Keratinocyte (primary cell): ENCODE results near the gene RHBDF1. TPM values are rescaled to one million over a fixed set of nuclear protein-coding genes. Genes with fewer than 3 reads are reported as not detected.

Source experiments
- DNase-seq: peaks from one replicate; pipeline ENCODE4 v3.0.0-alpha.2; 2011; ENCODE audit warnings: low read depth, missing footprints, low spot score
- FAIRE-seq: peaks from 2 replicates; lab custom pipeline; 2011; peaks lifted over from hg19 to GRCh38; lab: Jason Lieb, UNC
- H2AFZ ChIP-seq: 2 replicates; pipeline ENCODE4 v1.6.0; 2012; ENCODE audit warnings: low read length, control low read depth, inconsistent platforms; ENCODE audit not compliant: control insufficient read depth
- H3K27ac ChIP-seq: 2 replicates; pipeline ENCODE4 v1.5.1; 2011; ENCODE audit warnings: low read length; ENCODE audit not compliant: control insufficient read depth, insufficient read depth
- H3K27me3 ChIP-seq: 3 replicates; pipeline ENCODE4 v1.6.0; 2011; ENCODE audit warnings: low read length; ENCODE audit not compliant: control insufficient read depth, insufficient read depth; ENCODE audit errors: extremely low read depth
- H3K36me3 ChIP-seq, 2 experiments: 2 replicates in 1 of 2; 3 replicates in 1 of 2; pipeline ENCODE4 v1.5.1; 2011; ENCODE audit warnings: low read length in 2 of 2, mild to moderate bottlenecking in 1 of 2; ENCODE audit not compliant: control insufficient read depth in 2 of 2, insufficient read depth in 2 of 2; ENCODE audit errors: extremely low read depth in 1 of 2
- H3K4me1 ChIP-seq: 3 replicates; pipeline ENCODE4 v1.5.1; 2011; ENCODE audit warnings: low read length; ENCODE audit not compliant: control insufficient read depth, insufficient read depth; ENCODE audit errors: extremely low read depth
- H3K4me2 ChIP-seq: 3 replicates; pipeline ENCODE4 v1.6.0; 2011; ENCODE audit warnings: low read depth, low read length; ENCODE audit not compliant: control insufficient read depth, insufficient read depth; ENCODE audit errors: extremely low read depth
- H3K4me3 ChIP-seq, 3 experiments: fragments of 200-600 bp in 1 of 3; sonication (generic) in 1 of 3; 2 replicates in 2 of 3; 3 replicates in 1 of 3; pipeline ENCODE4 v1.5.1; 2011 to 2016; ENCODE audit warnings: low read length in 3 of 3, mild to moderate bottlenecking in 3 of 3, control low read depth in 2 of 3, inconsistent platforms in 1 of 3, low read depth in 1 of 3, mixed read lengths in 1 of 3, mixed run types in 1 of 3, moderate library complexity in 1 of 3; ENCODE audit not compliant: control insufficient read depth in 2 of 3, insufficient read depth in 2 of 3; ENCODE audit errors: extremely low read depth in 1 of 3
- H3K79me2 ChIP-seq: 2 replicates; pipeline ENCODE4 v1.6.0; 2012; ENCODE audit warnings: low read length; ENCODE audit not compliant: control insufficient read depth, insufficient read depth
- H3K9ac ChIP-seq: 3 replicates; pipeline ENCODE4 v1.6.0; 2011; ENCODE audit warnings: low read length; ENCODE audit not compliant: control insufficient read depth, insufficient read depth; ENCODE audit errors: extremely low read depth
- H3K9me1 ChIP-seq: 3 replicates; pipeline ENCODE4 v1.6.0; 2011; ENCODE audit warnings: low read length; ENCODE audit not compliant: control insufficient read depth, insufficient read depth; ENCODE audit errors: extremely low read depth
- H3K9me3 ChIP-seq: 2 replicates; pipeline ENCODE4 v1.5.1; 2012; ENCODE audit warnings: low read depth, low read length; ENCODE audit not compliant: control insufficient read depth
- H4K20me1 ChIP-seq: 3 replicates; pipeline ENCODE4 v1.6.0; 2011; ENCODE audit warnings: low read length; ENCODE audit not compliant: control insufficient read depth, insufficient read depth; ENCODE audit errors: extremely low read depth
- EZH2 ChIP-seq: IDR thresholded peaks from one replicate; pipeline ENCODE4 v1.6.1; 2012; ENCODE audit warnings: inconsistent platforms, mild to moderate bottlenecking, low read length, moderate library complexity
- dilution Hi-C: fragments of 300-500 bp; cut with MboI; formaldehyde crosslinking; loops from one replicate; pipeline ENCODE4 v1.7.0; 2020; ENCODE audit warnings: low sequenced_read_pairs; ENCODE audit not compliant: extremely low pct_ligation_motif_present
- polyA plus RNA-seq, 5 experiments: library from polyadenylated mRNA; depleted of rRNA in 3 of 5; stranded (reverse) in 3 of 5; stranded (forward) in 1 of 5; unstranded in 1 of 5; fragments of >200 nt; gene quantifications; 1 replicate in 1 of 5; 2 replicates in 3 of 5; 3 replicates in 1 of 5; pipeline versions ENCODE4 v1.2.1 to v1.2.3, GENCODE V29; 2011 to 2012; ENCODE audit warnings: missing spikeins in 2 of 5, low read depth in 1 of 5, low replicate concordance in 1 of 5
- TF ChIP-seq, protein P1 (sequence below), 3 experiments: IDR thresholded peaks in 1 of 3; conservative IDR thresholded peaks in 1 of 3; optimal IDR thresholded peaks in 1 of 3; 2 replicates in 2 of 3; 3 replicates in 1 of 3; pipeline versions ENCODE3 to v1.5.1; 2011; ENCODE audit warnings: low read length in 3 of 3, mild to moderate bottlenecking in 3 of 3, moderate library complexity in 2 of 3, control low read depth in 1 of 3, inconsistent platforms in 1 of 3; ENCODE audit not compliant: insufficient read depth in 2 of 3; ENCODE audit errors: extremely low read depth in 1 of 3

Gene RHBDF1
- polyA plus RNA-seq, 1 donor (not counting 4 experiments of a cell fraction or from before 2014, with no cell fraction given), result 20.4 TPM

DNA sequence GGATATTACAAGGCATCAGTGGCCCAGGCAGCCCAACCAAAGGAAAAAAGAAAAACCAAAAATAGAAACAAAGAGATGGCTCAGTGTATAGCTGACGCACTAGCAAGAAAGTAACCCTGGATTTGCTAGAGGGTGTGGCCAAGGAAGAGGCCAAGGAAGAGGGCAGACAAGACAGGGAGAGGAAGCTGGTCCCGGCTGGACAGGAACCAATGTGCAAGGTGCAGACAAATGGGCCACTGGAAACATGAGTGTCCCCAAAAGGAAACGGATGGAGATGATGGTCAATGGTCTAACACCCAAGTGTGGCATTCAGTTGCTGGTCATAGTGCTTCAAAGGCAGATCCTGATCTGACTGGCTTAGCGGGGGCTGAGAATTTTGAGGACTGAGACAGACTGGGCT, 29.7 kb downstream of the RHBDF1 start:
- H3K27ac ChIP-seq, result no peak overlapping the region
- peaks cover 14 to 28% of the 10 kb centered on the region in 2 experiments for H3K36me3 ChIP-seq
- peaks cover 2% of the 10 kb centered on the region for H3K79me2 ChIP-seq
- H3K9me3 ChIP-seq, result no peaks in the 10 kb centered on the region
- no peaks in the 10 kb centered on the region for H4K20me1 ChIP-seq
- no peak for DNase-seq
- TF ChIP-seq EZH2, result no peak
- TF ChIP-seq, protein P1, sequence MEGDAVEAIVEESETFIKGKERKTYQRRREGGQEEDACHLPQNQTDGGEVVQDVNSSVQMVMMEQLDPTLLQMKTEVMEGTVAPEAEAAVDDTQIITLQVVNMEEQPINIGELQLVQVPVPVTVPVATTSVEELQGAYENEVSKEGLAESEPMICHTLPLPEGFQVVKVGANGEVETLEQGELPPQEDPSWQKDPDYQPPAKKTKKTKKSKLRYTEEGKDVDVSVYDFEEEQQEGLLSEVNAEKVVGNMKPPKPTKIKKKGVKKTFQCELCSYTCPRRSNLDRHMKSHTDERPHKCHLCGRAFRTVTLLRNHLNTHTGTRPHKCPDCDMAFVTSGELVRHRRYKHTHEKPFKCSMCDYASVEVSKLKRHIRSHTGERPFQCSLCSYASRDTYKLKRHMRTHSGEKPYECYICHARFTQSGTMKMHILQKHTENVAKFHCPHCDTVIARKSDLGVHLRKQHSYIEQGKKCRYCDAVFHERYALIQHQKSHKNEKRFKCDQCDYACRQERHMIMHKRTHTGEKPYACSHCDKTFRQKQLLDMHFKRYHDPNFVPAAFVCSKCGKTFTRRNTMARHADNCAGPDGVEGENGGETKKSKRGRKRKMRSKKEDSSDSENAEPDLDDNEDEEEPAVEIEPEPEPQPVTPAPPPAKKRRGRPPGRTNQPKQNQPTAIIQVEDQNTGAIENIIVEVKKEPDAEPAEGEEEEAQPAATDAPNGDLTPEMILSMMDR (optimal IDR thresholded peaks at IDR 0.05 in 1 of 3, IDR thresholded peaks at IDR 0.05 in 1 of 3, conservative IDR thresholded peaks at IDR 0.05 in 1 of 3; ENCODE audit: extremely low read depth in 1 of 3, insufficient read depth in 2 of 3, low read length in 3 of 3), result no peak
- H3K4me3 ChIP-seq, result no peak overlapping the region
- FAIRE-seq, result no peak
- H3K9ac ChIP-seq, result no peak overlapping the region
- no peak overlapping the region for H3K4me2 ChIP-seq
- H3K27me3 ChIP-seq, result no peaks in the 10 kb centered on the region
- H3K4me1 ChIP-seq, result peaks cover 3% of the 10 kb centered on the region
- no peak overlapping the region for H2AFZ ChIP-seq
- H3K9me1 ChIP-seq, result no peaks in the 10 kb centered on the region
- dilution Hi-C loops, result no loop called here

DNA sequence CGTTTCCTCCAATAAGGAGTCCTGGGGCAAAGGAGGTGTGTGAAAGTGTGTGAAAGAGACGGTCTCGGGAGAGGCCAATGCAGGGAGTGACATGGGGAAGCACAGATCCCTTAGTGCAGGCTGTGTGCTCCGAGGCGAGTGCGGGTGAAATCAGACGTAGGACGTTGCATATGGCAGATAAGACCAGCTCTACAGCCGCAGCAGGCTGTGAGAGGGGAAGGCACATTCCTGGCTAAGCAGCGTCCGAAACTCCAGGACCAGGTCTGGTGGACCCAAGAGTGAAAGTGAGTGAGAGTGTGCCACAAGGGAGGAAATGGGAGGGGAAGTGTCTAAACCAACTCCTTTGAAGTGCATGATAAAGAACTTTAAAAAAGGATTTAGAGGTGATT, 30.4 kb downstream of the RHBDF1 start:
- FAIRE-seq (no peak), DNase-seq (no peak)
- no peak overlapping the region for H3K27ac ChIP-seq
- peaks cover 3% of the 10 kb centered on the region for H3K4me1 ChIP-seq
- no peaks in the 10 kb centered on the region for H3K9me3 ChIP-seq
- TF ChIP-seq, protein P1 (optimal IDR thresholded peaks at IDR 0.05 in 1 of 3, IDR thresholded peaks at IDR 0.05 in 1 of 3, conservative IDR thresholded peaks at IDR 0.05 in 1 of 3; ENCODE audit: extremely low read depth in 1 of 3, insufficient read depth in 2 of 3, low read length in 3 of 3), result no peak
- TF ChIP-seq EZH2, result no peak
- H3K27me3 ChIP-seq, result no peaks in the 10 kb centered on the region
- H3K79me2 ChIP-seq, result no peaks in the 10 kb centered on the region
- H3K9ac ChIP-seq, result no peak overlapping the region
- H3K9me1 ChIP-seq, result no peaks in the 10 kb centered on the region
- H2AFZ ChIP-seq, result no peak overlapping the region
- peaks cover 12 to 24% of the 10 kb centered on the region in 2 experiments for H3K36me3 ChIP-seq
- dilution Hi-C loops, result no loop called here
- no peak overlapping the region for H3K4me3 ChIP-seq
- H4K20me1 ChIP-seq, result no peaks in the 10 kb centered on the region
- no peak overlapping the region for H3K4me2 ChIP-seq
